Right atrium auricular region (tissue), 2 donors: Measurements from ENCODE around the gene CROCC2. TPM values are rescaled to one million over a fixed set of nuclear protein-coding genes. Genes with fewer than 3 reads are reported as not detected.

Experiments
- DNase-seq: peaks from one replicate; pipeline ENCODE4 v3.0.0-alpha.2; 2019; ENCODE audit warnings: low spot score
- H3K27ac ChIP-seq, 2 donors: fragments of 200-600 bp; sonication (generic); 1 replicate in 1 of 2; 2 replicates in 1 of 2; pipeline ENCODE4 v1.5.1; 2016 to 2019
- H3K27me3 ChIP-seq, 2 donors: fragments of 200-600 bp; sonication (generic); one replicate each; pipeline versions ENCODE4 v1.5.1 to v1.6.0; 2017 to 2019
- H3K36me3 ChIP-seq: fragments of 200-600 bp; sonication (generic); one replicate; pipeline ENCODE4 v1.5.1; 2016
- H3K4me1 ChIP-seq, 2 donors: fragments of 200-600 bp; sonication (generic); one replicate each; pipeline versions ENCODE4 v1.5.1 to v1.6.0; 2017 to 2019
- H3K4me3 ChIP-seq, 2 donors: fragments of 200-600 bp; sonication (generic); 1 replicate in 1 of 2; 2 replicates in 1 of 2; pipeline ENCODE4 v1.5.1; 2017 to 2019; ENCODE audit warnings: mild to moderate bottlenecking in 1 of 2, moderate library complexity in 1 of 2
- H3K9me3 ChIP-seq, 2 donors: fragments of 200-600 bp; sonication (generic); one replicate each; pipeline ENCODE4 v1.5.1; 2019
- CTCF ChIP-seq, 2 donors: fragments of 200-600 bp; sonication (generic); IDR thresholded peaks; one replicate each; pipeline ENCODE4 v1.5.1; 2019; ENCODE audit warnings: antibody characterized with exemption in 2 of 2
- total RNA-seq, 2 donors: library from RNA; depleted of rRNA; stranded (reverse); fragments of >200 nt; gene quantifications; one replicate each; pipeline ENCODE4 v1.1.0, GENCODE V29; 2016

Gene CROCC2
- total RNA-seq, 2 donors from 2014 or later, result not detected

GRCh38 chr2:240912878-240913809 is 7.0 kb downstream of the CROCC2 start:
- no peaks in the 10 kb centered on the region for H3K36me3 ChIP-seq
- H3K4me3 ChIP-seq, result no peak overlapping the region
- H3K27me3 ChIP-seq, result peaks cover 0 to 4% of the 10 kb centered on the region in 2 donors
- H3K27ac ChIP-seq, result peak overlapping the region in 1 of 2 donors; percentile 35
- H3K4me1 ChIP-seq, result peaks cover 0 to 51% of the 10 kb centered on the region in 2 donors
- no peaks in the 10 kb centered on the region for H3K9me3 ChIP-seq
- DNase-seq, result no peak
- TF ChIP-seq CTCF (IDR thresholded peaks at IDR 0.05), result no peak

- Histone ChIP-seq H3K27me3 (peaks cover 0 to 4% of the 10 kb centered on the region in 2 donors), H3K4me3 (peak overlapping the region in 1 of 2 donors; percentile 1), H3K9me3 (no peaks in the 10 kb centered on the region), H3K27ac (peak overlapping the region in 1 of 2 donors; percentile 35), H3K36me3 (no peaks in the 10 kb centered on the region), H3K4me1 (peaks cover 0 to 51% of the 10 kb centered on the region in 2 donors)
- peak; percentile 82 for DNase-seq
- peak; percentile 77 to 94 for TF ChIP-seq CTCF (IDR thresholded peaks at IDR 0.05)
Observed at GRCh38 chr2:240913810-240914644, 7.9 kb downstream of the CROCC2 start.

- no peak for DNase-seq
- H3K36me3 ChIP-seq, result no peaks in the 10 kb centered on the region
- H3K27me3 ChIP-seq, result peaks cover 0 to 4% of the 10 kb centered on the region in 2 donors
- peak in 1 of 2 donors; percentile 40 for TF ChIP-seq CTCF (IDR thresholded peaks at IDR 0.05)
- no peaks in the 10 kb centered on the region for H3K9me3 ChIP-seq
- peaks cover 0 to 51% of the 10 kb centered on the region in 2 donors for H3K4me1 ChIP-seq
- H3K27ac ChIP-seq, result no peak overlapping the region
- no peak overlapping the region for H3K4me3 ChIP-seq
Observed at GRCh38 chr2:240914645-240915525, 8.7 kb downstream of the CROCC2 start.

- H3K27ac ChIP-seq, result no peak overlapping the region
- peaks cover 0 to 4% of the 10 kb centered on the region in 2 donors for H3K27me3 ChIP-seq
- H3K4me3 ChIP-seq, result peak overlapping the region in 1 of 2 donors; percentile 13
- H3K4me1 ChIP-seq, result peaks cover 0 to 51% of the 10 kb centered on the region in 2 donors
- DNase-seq, result no peak
- no peak for TF ChIP-seq CTCF (IDR thresholded peaks at IDR 0.05)
- no peaks in the 10 kb centered on the region for H3K9me3 ChIP-seq
- no peaks in the 10 kb centered on the region for H3K36me3 ChIP-seq
Observed at GRCh38 chr2:240915526-240916341, 9.6 kb downstream of the CROCC2 start.
